Activated CD4-positive, alpha-beta T cell treated with anti-CD3 and anti-CD28 coated beads, Interleukin-10, Interleukin-2, amounts not matched to agents 100 ng/mL and 50 ng/mL, durations not matched to agents 16 hours and 8 hours (primary cell): ENCODE results near the gene RGS9BP.
"Not testable (repeated sequence)": the region's sequence is repeated elsewhere in the genome, so short reads cannot be mapped to it uniquely, and the experiment has no call there.

Experiments
- DNase-seq: peaks from one replicate; pipeline ENCODE4 v3.0.0-alpha.2; 2020

The RGS9BP gene

GRCh38 chr19:32672841-32673240, 2.8 kb upstream of the RGS9BP start:
- DNase-seq: no peak

- no peak for DNase-seq
These were observed 2.1 kb upstream of the RGS9BP start for GRCh38 chr19:32673573-32673972.

- no peak for DNase-seq
These were observed 1.3 kb upstream of the RGS9BP start for GRCh38 chr19:32674153-32674930.

GRCh38 chr19:32674931-32675719, 523 bp upstream of the RGS9BP start, which contains the start of gene ANKRD27:
Gene ANKRD27 (minus strand): TSS chr19:32675180. CDS start chr19:32659015, 16,165 bp downstream.
- peak; percentile 99 for DNase-seq

- no peak for DNase-seq
These were observed 692 bp downstream of the RGS9BP start for GRCh38 chr19:32676186-32676894.

- DNase-seq: no peak
These were observed 1.3 kb downstream of the RGS9BP start for GRCh38 chr19:32676895-32677359.

- no peak for DNase-seq
These were observed 2.0 kb downstream of the RGS9BP start for GRCh38 chr19:32677657-32678056.

GRCh38 chr19:32680986-32681385, 5.3 kb downstream of the RGS9BP start:
- no peak for DNase-seq

GRCh38 chr19:32682317-32682716, 6.7 kb downstream of the RGS9BP start:
- no peak for DNase-seq

- no peak for DNase-seq
These were observed 11.3 kb downstream of the RGS9BP start for GRCh38 chr19:32686847-32687475.

GRCh38 chr19:32687681-32688080, 12.0 kb downstream of the RGS9BP start:
- DNase-seq: no peak

GRCh38 chr19:32688311-32688710, 12.7 kb downstream of the RGS9BP start:
- DNase-seq: no peak

GRCh38 chr19:32691291-32691951, 15.8 kb downstream of the RGS9BP start, which contains the start of gene NUDT19:
Gene NUDT19 (plus strand): TSS chr19:32691821. CDS start chr19:32691961, 140 bp downstream.
- DNase-seq: peak; percentile 94

- DNase-seq: peak; percentile 68
These were observed 16.5 kb downstream of the RGS9BP start for GRCh38 chr19:32691952-32692726.

GRCh38 chr19:32692727-32693061, 17.0 kb downstream of the RGS9BP start:
- DNase-seq: no peak

- peak; percentile 70 for DNase-seq
These were observed 17.8 kb downstream of the RGS9BP start for GRCh38 chr19:32693151-32694108.

GRCh38 chr19:32694316-32694715, 18.7 kb downstream of the RGS9BP start:
- not testable (repeated sequence) for DNase-seq

GRCh38 chr19:32694851-32695250, 19.2 kb downstream of the RGS9BP start:
- DNase-seq: not testable (repeated sequence)

- not testable (repeated sequence) for DNase-seq
These were observed 19.9 kb downstream of the RGS9BP start for GRCh38 chr19:32695506-32695905.

GRCh38 chr19:32696771-32697170, 21.1 kb downstream of the RGS9BP start:
- not testable (repeated sequence) for DNase-seq
